ENCODE results near the gene TMBIM1.
"Not testable (repeated sequence)": the region's sequence is repeated elsewhere in the genome, so short reads cannot be mapped to it uniquely, and the experiment has no call there.

Gene TMBIM1

GRCh38 chr2:218317835-218318234 lies 25.5 kb upstream of the TMBIM1 start:
- DNase-seq: no peak

GRCh38 chr2:218317303-218317630 lies 25.0 kb upstream of the TMBIM1 start:
- no peak for DNase-seq

GRCh38 chr2:218315397-218315796 lies 23.1 kb upstream of the TMBIM1 start:
- no peak for DNase-seq

GRCh38 chr2:218314764-218315163 lies 22.5 kb upstream of the TMBIM1 start:
- DNase-seq: not testable (repeated sequence)

GRCh38 chr2:218313356-218313755 lies 21.1 kb upstream of the TMBIM1 start:
- no peak for DNase-seq

- no peak for DNase-seq
Observed at GRCh38 chr2:218312267-218312756, 20.0 kb upstream of the TMBIM1 start.

- not testable (repeated sequence) for DNase-seq
Observed at GRCh38 chr2:218311541-218312266, 19.4 kb upstream of the TMBIM1 start.

GRCh38 chr2:218310853-218311540 lies 18.7 kb upstream of the TMBIM1 start:
- no peak for DNase-seq

- DNase-seq: no peak
Observed at GRCh38 chr2:218307415-218308090, 15.2 kb upstream of the TMBIM1 start.

- DNase-seq: no peak
Observed at GRCh38 chr2:218306184-218306920, 14.0 kb upstream of the TMBIM1 start.

GRCh38 chr2:218305383-218305782 lies 13.1 kb upstream of the TMBIM1 start:
- DNase-seq: no peak

GRCh38 chr2:218301176-218301819 lies 9.0 kb upstream of the TMBIM1 start:
- DNase-seq: peak; percentile 77

- DNase-seq: no peak
Observed at GRCh38 chr2:218300141-218300540, 7.8 kb upstream of the TMBIM1 start.

GRCh38 chr2:218298314-218298875 lies 6.1 kb upstream of the TMBIM1 start:
- DNase-seq: no peak

GRCh38 chr2:218296847-218297246 lies 4.5 kb upstream of the TMBIM1 start:
- DNase-seq: no peak

- DNase-seq: no peak
Observed at GRCh38 chr2:218296200-218296599, 3.9 kb upstream of the TMBIM1 start.

GRCh38 chr2:218295029-218295428 lies 2.7 kb upstream of the TMBIM1 start:
- DNase-seq: peak; percentile 46

GRCh38 chr2:218294430-218295022 lies 2.2 kb upstream of the TMBIM1 start:
- DNase-seq: peak; percentile 8

GRCh38 chr2:218293715-218294429 lies 1.6 kb upstream of the TMBIM1 start:
- DNase-seq: no peak

GRCh38 chr2:218291318-218292047 lies 820 bp downstream of the TMBIM1 start:
- DNase-seq: no peak

Measured in DMS79 treated with DMSO at 0.1 percent for 48 hours (cell line).